Retinal pigment epithelial cell (primary cell): Measurements from ENCODE around the gene GHRHR.

Experiments used
- DNase-seq: peaks from one replicate; pipeline ENCODE4 v3.0.0-alpha.2; 2010; ENCODE audit warnings: low read depth
- H3K4me3 ChIP-seq: 2 replicates; pipeline ENCODE4 v1.5.1; 2011; ENCODE audit warnings: mild to moderate bottlenecking, low read length, control low read depth, moderate library complexity
- TF ChIP-seq, protein P1 (sequence below): conservative IDR thresholded peaks from 2 replicates; pipeline ENCODE4 v1.5.1; 2011; ENCODE audit warnings: low read depth, low read length, control low read depth, inconsistent platforms

The GHRHR gene

DNA sequence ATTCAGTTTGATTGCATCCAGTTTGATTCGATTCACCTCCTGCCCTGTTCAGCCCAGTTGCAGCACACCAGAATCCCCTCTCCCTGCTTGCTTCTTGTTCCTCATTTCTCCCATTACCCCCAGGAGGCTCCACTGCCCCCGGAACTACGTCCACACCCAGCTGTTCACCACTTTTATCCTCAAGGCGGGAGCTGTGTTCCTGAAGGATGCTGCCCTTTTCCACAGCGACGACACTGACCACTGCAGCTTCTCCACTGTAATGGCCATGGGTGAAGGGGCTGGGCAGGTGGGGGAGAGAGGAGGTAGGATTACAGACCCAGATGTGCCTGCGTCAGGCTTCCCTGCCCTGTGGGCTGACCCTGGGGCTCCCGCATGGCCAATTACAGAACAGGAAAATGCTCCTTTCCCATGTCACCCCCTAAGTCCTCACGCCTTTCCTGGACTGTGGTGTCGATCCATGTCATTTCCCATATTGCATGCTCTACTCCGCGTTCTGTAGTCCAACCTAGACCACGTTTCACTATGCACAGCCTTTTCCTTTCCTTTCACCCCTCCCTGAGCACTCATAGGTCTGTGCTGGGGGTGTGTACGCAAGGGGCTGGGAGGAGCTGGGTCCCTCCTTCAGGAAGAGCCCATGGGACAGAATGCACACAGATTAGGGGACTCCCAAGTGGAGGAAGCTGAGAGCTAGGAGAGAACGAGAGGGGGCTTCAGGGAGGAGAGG is 8.2 kb downstream of the GHRHR start:
- no peak for DNase-seq
- TF ChIP-seq, protein P1, sequence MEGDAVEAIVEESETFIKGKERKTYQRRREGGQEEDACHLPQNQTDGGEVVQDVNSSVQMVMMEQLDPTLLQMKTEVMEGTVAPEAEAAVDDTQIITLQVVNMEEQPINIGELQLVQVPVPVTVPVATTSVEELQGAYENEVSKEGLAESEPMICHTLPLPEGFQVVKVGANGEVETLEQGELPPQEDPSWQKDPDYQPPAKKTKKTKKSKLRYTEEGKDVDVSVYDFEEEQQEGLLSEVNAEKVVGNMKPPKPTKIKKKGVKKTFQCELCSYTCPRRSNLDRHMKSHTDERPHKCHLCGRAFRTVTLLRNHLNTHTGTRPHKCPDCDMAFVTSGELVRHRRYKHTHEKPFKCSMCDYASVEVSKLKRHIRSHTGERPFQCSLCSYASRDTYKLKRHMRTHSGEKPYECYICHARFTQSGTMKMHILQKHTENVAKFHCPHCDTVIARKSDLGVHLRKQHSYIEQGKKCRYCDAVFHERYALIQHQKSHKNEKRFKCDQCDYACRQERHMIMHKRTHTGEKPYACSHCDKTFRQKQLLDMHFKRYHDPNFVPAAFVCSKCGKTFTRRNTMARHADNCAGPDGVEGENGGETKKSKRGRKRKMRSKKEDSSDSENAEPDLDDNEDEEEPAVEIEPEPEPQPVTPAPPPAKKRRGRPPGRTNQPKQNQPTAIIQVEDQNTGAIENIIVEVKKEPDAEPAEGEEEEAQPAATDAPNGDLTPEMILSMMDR: no peak
- no peak overlapping the region for H3K4me3 ChIP-seq

DNA sequence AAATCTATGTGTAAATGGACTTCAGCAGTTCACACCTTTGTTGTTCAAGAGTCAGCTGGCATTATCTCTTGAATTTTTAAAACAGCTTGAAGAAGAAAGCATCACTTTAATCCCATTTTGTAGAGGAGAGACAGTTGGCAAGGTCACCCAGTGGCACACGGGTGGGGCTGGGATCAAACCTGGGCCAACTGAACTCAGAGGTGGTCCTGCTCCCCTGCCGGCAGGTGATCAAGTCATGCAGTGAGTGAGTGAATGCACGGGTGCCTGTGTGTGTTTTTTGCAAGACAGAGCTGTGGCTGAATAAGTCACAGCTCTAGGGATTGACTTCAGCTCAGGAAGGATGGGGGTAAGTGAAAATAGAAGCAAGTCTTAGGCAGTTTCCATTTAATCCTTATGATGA is 9.5 kb downstream of the GHRHR start:
- TF ChIP-seq, protein P1: no peak
- no peak overlapping the region for H3K4me3 ChIP-seq
- no peak for DNase-seq

GRCh38 chr7:30973791-30974604 is 10.2 kb downstream of the GHRHR start:
- H3K4me3 ChIP-seq: no peak overlapping the region
- no peak for DNase-seq
- TF ChIP-seq, protein P1: no peak

- TF ChIP-seq, protein P1: peak; percentile 88
- no peak overlapping the region for H3K4me3 ChIP-seq
- no peak for DNase-seq
These were observed 11.0 kb downstream of the GHRHR start for GRCh38 chr7:30974605-30975255.

- no peak for DNase-seq
- TF ChIP-seq, protein P1: no peak
- no peak overlapping the region for H3K4me3 ChIP-seq
These were observed 11.6 kb downstream of the GHRHR start for GRCh38 chr7:30975256-30975899.

DNA sequence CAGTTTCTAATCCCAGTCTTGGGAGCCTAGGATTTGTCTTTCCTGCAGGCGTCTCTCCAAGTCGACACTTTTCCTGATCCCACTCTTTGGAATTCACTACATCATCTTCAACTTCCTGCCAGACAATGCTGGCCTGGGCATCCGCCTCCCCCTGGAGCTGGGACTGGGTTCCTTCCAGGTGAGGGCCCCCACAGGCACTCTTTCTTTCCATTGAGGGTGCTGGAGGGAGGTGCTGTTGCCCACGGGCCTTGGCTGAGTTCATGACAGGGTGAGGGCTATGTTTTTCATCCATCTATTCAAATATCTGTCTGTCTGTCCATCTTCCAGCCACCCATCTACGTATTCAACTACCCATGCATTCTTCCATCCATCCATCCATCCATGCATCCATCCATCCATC is 12.6 kb downstream of the GHRHR start:
- DNase-seq: no peak
- TF ChIP-seq, protein P1: no peak
- no peak overlapping the region for H3K4me3 ChIP-seq
